BE2C (cell line): ENCODE data around the gene CD63.
A peak's percentile ranks its signal among the peaks of the same experiment; 100 is the strongest.

Experiments used
- DNase-seq: peaks from one replicate; pipeline ENCODE4 v3.0.0-alpha.2; 2020
- H3K27me3 ChIP-seq: fragments of 250-450 bp; sonication (Bioruptor Pico); 2 replicates; pipeline ENCODE4 v1.5.1; 2020; ENCODE audit warnings: mild to moderate bottlenecking
- H3K36me3 ChIP-seq: fragments of 250-450 bp; sonication (Bioruptor Pico); 2 replicates; pipeline ENCODE4 v1.5.1; 2020; ENCODE audit warnings: mild to moderate bottlenecking
- H3K4me1 ChIP-seq: fragments of 250-450 bp; sonication (Bioruptor Pico); 2 replicates; pipeline ENCODE4 v1.5.1; 2020
- H3K4me3 ChIP-seq: 2 replicates; pipeline ENCODE4 v1.5.1; 2011; ENCODE audit warnings: low read depth, low read length
- H3K9me3 ChIP-seq: fragments of 250-450 bp; sonication (Bioruptor Pico); 2 replicates; pipeline ENCODE4 v1.5.1; 2020
- CTCF ChIP-seq: IDR thresholded peaks from 2 replicates; pipeline ENCODE4 v1.5.1; 2012; ENCODE audit warnings: mild to moderate bottlenecking, low read depth, low read length

The CD63 gene

GRCh38 chr12:55717011-55718007, 11.5 kb downstream of the CD63 start:
- peaks cover 6% of the 10 kb centered on the region for H3K27me3 ChIP-seq
- H3K4me3 ChIP-seq = peak overlapping the region; percentile 96
- DNase-seq = no peak
- no peaks in the 10 kb centered on the region for H3K9me3 ChIP-seq
- no peak for TF ChIP-seq CTCF
- no peaks in the 10 kb centered on the region for H3K36me3 ChIP-seq
- peaks cover 3% of the 10 kb centered on the region; the same call in 1 of the 2 replicates for H3K4me1 ChIP-seq

GRCh38 chr12:55716582-55716957, 12.2 kb downstream of the CD63 start:
- Histone ChIP-seq H3K36me3 (no peaks in the 10 kb centered on the region), H3K9me3 (no peaks in the 10 kb centered on the region), H3K4me1 (peaks cover 3% of the 10 kb centered on the region; the same call in 1 of the 2 replicates), H3K4me3 (peak overlapping the region; percentile 96), H3K27me3 (peaks cover 14% of the 10 kb centered on the region)
- no peak for DNase-seq
- TF ChIP-seq CTCF = no peak

GRCh38 chr12:55715833-55716581, 12.8 kb downstream of the CD63 start, which contains the start of gene BLOC1S1:
TSS of gene BLOC1S1 (plus strand) at chr12:55716046. CDS start at chr12:55716052, 6 bp downstream.
- Histone ChIP-seq H3K4me3 (peak within 1 kb of the TSS; percentile 96), H3K27me3 (peaks cover 16% of the 10 kb centered on the region), H3K4me1 (peaks cover 3% of the 10 kb centered on the region; the same call in 1 of the 2 replicates), H3K36me3 (no peaks in the 10 kb centered on the region), H3K9me3 (no peaks in the 10 kb centered on the region)
- TF ChIP-seq CTCF = no peak
- peak; percentile 94 for DNase-seq

- Histone ChIP-seq H3K4me1 (peaks cover 3% of the 10 kb centered on the region; the same call in 1 of the 2 replicates), H3K27me3 (peaks cover 24% of the 10 kb centered on the region), H3K9me3 (no peaks in the 10 kb centered on the region), H3K4me3 (peak overlapping the region; percentile 96), H3K36me3 (no peaks in the 10 kb centered on the region)
- TF ChIP-seq CTCF = no peak
- no peak for DNase-seq
Measured at GRCh38 chr12:55715169-55715764, 13.5 kb downstream of the CD63 start.

GRCh38 chr12:55713721-55714120, 15.1 kb downstream of the CD63 start:
- H3K4me1 ChIP-seq = 0 out of 2 replicates have a peak, but pooled peaks cover 3% of the 10 kb centered on the region
- no peak for DNase-seq

More at GRCh38 chr12:55713721-55714120, 15.1 kb downstream of the CD63 start:
- H3K36me3 ChIP-seq = no peaks in the 10 kb centered on the region
- no peak overlapping the region for H3K4me3 ChIP-seq
- H3K27me3 ChIP-seq = peaks cover 39% of the 10 kb centered on the region
- TF ChIP-seq CTCF = no peak
- no peaks in the 10 kb centered on the region for H3K9me3 ChIP-seq
